DMS153 treated with DMSO at 0.1 percent for 48 hours (cell line): Measurements from ENCODE around the gene SEMA4F.

Experiments used
- DNase-seq: peaks from one replicate; lab custom pipeline; 2025; ENCODE audit not compliant: unreplicated experiment; lab: John Stamatoyannopoulos, UW

SEMA4F gene

DNA sequence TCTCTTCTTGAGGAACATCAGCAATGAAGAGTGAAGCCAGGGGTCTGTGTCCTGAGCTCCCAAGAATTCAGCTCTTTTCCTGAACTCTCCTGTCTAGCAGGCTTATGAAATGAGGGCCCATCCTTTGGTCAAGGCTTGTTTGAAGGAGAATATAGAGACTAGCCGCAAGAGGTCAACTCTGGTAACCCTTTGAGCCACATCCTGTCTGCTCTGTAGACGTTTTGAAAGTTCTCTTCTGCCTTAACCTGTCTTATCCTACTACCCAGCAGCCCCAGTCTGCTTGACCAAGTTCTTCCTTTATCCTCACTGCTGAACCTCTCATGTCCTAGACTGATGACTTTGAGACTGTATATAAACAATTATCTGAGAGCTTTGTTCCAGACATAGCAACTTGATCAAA, 5.4 kb downstream of the SEMA4F start:
- DNase-seq, result no peak

DNA sequence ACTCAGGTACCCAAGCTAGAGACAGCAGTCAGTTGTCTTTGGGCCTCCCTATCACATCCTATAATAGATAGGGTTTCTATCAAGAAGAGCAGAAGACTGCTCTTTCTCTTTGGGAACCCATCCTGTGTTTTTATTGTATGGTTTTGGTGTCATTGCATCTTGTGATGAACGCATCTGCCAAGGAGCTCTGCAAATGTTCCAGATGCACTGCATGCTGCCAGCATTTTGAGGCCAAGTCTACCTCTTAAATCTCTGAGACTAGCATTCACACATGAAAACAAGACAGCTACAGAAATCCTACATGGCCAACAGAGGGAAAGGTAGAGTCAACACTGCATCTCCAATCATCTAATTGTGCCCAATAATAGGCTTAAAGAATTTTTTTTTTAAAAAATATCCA, 14.0 kb downstream of the SEMA4F start:
- no peak for DNase-seq

DNA sequence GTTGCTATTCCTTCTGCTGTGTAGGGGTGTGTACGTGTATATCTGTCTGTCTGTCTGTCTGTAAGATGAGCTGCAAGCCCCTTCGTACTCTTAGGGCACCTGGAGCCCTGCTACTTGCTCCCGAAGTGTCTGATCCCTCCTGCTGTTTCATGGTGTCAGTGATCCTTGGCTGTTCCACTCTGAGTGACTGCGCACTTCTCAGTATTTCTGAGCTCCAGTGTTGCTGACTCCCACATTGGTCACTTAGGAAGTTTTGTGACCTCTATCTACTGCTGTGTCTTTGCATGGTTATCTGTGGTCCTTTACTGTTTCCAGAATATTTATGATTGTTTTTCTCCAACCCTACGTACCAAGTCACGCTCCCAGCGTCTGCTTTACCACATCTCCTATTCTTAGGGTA, 16.2 kb downstream of the SEMA4F start:
- no peak for DNase-seq

DNA sequence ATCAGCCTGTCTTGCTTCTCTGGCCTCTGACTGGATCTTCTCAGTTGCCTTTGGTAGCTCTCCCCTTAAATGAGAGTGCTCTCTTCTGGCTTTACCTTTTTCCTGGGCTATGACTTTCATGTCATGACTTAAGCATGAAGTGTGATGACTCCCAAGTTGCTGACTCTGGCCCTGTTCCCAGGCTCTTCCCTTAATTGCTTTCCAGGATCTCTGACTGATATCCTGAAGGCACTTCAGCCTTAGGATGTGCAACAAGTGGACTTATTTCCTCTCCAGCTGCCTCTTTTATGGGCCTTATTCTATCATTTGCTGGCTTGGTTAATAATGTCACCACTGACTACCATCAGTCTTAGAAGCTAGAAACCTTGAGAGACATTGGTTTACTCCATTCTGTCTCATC, 17.4 kb downstream of the SEMA4F start:
- no peak for DNase-seq

DNA sequence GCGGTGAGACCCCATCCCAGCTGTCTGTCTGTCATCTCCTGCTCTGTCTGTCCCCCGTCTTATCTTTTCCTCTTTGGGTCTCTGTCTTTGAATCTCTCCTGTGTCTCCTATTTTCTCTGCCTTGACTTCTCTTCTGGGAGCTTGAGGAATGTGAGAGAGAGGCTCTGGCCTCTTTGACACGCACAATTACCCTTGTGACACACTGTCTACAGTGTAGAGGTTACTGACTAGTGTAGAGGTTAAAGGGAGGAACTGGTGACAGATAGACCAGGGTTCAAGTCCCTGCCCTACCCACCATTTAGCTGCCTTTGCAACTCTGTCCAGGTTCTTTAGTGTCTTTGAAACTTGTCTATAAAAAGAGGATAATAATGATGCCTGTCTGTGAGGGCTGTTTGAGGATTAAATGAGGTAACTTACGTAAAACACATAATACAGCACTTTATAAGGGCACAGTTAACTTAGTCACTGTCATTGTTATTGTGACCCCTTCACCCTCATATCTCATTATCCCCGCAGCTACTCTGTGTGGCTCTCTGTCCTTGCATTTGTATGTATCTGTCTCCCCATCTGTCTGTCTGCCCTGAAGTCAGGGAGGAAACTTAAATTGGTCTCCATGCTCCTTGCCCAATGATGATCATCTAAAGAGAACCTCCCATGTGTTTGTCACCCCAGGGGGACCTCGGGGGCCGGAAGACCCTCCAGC, 19.9 kb downstream of the SEMA4F start:
- no peak for DNase-seq

DNA sequence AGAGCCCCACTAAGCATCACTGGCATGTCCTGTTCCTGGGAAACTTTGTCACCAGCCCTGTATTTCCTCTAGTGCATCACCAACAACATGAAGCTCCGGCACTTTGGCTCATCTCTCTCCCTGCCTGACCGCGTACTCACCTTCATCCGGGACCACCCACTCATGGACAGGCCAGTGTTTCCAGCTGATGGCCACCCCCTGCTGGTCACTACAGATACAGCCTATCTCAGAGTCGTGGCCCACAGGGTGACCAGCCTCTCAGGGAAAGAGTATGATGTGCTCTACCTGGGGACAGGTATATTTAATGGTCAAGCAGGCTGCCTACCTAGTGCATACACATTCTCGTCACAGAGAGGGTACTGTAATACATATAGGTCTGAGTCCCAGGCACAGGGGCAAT, 21.0 kb downstream of the SEMA4F start:
- DNase-seq, result no peak

DNA sequence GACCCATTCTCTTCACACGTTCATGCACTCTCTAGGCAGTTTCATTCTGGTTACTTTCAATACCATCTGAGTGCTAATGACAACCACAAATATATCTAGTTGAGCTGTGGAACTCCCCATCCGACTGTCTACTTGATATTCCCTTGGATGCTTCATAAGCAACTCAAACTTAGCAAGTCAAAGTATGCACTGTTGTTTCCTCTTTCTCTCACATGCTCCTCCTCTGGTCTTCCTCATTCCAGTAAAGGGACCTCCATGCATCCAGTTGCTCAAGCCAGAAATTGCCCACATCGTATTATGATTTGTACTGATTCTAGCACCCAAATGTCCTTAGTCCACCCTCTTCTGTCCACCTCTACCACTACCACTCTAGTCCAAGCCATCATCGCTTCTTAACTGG, 22.3 kb downstream of the SEMA4F start:
- DNase-seq, result no peak

DNA sequence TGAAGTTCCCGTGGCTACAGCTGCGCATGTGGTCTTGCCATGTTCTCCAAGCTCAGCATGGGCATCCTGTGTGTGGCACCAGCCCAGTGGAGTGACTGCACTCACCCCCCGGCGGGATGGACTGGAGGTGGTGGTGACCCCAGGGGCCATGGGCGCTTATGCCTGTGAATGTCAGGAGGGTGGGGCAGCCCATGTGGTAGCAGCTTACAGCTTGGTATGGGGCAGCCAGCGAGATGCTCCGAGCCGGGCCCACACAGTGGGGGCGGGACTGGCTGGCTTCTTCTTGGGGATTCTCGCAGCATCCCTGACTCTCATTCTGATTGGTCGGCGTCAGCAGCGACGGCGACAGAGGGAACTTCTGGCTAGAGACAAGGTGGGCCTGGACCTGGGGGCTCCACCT, 25.6 kb downstream of the SEMA4F start:
- no peak for DNase-seq

DNA sequence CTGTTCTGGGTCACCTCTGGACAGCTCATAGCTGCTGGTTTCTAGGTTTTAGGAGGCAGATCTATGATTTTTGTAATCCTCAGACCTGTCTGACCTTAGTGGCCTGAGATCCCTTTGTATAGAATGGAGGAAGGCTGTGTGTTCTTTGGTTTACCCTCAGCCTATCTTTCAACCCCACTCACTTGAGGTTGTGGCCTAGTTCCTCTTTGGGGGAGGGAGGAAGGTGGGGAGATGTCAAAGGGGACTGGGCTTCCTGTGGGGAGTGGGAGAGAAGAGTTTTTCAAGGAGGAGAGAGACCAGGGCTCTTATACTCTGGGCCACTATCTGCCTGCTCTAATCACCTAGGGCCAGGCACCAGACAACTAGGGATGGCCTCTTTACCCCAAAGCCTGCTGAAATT, 28.5 kb downstream of the SEMA4F start:
- no peak for DNase-seq

DNA sequence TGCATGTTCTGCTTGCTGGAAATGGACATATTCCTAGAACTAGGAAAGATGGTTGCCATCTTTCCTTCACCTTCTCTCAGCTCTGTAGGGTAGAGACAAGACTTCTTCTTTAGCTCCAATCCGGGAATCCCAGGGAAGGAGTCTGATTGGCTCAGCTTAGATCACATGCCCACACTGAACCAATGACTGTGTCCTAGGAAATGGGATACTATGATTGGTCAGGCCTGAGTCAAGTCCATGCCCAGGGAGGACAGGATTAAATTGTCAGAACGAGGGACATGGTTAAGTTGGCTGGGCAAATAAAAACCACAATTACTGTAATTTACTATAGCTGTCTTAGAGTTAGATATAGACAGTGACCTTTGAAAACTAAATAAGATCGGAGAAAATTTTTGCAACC, 31.4 kb downstream of the SEMA4F start:
- no peak for DNase-seq

DNA sequence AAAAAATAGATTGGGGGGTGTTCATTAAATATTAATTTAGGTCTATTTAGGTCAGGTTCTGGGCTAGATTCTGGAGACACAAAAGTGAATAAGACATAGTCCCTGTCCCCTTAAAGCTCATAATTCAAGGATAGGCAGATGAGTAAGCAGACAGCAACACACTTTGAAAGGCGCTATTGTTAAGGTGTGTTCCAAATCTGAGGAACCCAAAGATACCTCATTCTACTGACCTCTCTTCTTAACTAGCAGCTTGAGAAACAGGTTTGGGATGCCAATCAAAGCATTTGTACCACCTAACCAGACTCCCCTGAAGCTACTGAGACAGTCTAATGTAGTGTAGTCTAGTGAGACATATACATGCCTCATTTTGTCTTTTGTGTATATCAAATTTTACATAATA, 34.8 kb downstream of the SEMA4F start:
- DNase-seq, result no peak

DNA sequence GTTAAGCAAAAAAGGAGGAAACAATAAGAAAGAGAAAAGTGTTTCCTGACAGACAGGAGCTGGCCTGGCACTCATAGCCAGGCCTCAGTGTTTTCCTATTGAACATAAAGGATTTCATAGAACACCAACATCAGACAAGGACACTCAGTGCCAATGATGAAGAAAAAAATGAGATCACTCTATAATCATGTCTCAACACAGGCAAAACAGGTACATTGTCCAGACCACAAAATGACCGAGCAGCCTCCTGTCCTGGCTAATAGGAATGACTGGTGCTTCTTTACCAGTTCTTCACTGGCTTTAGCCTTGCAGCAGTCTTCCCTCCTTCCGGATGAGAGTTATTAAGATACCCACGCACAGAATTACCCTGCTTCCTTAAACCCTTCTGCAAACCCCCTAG, 35.6 kb downstream of the SEMA4F start:
- DNase-seq, result no peak

DNA sequence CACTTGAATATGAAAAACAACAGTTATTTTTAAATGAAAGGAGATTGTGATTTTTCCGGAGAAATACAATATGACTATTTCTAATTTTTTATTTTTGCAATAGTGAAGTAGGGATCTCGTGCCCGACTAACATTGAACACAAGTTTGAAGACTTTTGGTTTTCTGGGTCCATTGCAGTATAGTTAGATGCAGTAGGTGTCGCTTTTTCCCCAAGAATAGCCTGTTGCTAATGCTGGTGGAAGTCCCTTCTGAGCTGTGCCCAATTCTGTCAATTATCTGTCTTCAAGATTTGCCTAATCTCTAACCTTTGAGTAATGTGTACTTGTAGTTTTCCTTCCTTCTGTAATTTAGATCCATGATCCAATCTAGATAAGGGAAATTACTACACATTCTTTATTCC, 36.5 kb downstream of the SEMA4F start:
- DNase-seq, result peak; percentile 36

DNA sequence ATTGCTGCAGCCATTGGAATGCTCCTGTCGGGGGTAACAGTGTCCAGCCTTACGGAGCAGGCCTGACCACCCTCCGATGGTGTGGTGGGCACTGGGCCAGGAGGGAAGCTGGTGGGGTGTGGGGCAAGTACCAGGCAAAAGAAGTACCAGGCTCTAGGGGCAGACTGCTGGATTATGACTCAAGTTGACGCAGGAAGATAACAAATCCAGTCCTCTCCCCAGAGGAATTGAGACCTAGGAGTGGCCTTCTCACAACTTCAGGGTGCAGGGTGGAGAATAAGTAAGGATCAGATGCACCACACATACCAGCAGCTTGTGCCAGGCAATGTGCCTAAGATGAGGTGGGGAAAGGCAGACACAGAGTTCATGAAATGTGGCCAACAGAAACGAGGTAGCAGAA, 37.9 kb downstream of the SEMA4F start:
- DNase-seq, result no peak

DNA sequence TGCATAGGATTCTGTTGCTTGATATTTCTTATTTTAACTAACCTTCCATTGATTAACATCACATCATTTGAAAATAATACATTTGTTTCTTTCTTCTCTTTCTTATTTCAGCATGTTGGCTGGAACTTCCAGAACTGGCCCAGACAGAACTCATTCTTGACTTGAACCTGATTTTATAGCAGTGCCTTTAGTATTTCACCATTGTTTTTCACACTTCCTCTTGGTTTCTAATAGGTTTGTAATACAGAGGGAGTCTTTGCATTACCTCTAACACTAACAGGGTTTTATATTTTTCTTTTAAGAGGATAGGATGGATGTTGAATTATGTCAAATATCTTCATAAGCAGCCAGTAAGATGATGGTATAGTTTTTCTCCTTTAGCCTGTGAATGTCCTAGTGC, 39.2 kb downstream of the SEMA4F start:
- DNase-seq, result no peak

DNA sequence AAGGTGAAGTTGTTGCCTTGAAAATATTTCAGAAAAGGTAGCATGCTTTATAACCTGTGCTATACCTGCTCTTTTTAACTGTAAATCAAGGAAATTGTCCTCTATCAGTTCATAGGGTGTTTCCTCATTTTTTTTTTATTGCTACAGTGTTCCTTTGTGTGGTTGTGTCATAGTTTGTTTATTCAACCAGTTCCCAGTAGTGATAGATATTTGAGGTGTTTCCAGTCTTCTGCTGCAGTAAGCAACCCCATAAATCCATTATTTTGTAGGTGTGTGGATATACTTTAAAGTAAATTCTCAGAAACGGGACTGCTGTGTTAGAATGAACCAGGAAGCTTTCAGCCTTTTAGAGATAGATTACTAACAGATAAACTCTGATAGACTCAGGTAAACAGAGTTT, 39.6 kb downstream of the SEMA4F start:
- DNase-seq, result no peak

DNA sequence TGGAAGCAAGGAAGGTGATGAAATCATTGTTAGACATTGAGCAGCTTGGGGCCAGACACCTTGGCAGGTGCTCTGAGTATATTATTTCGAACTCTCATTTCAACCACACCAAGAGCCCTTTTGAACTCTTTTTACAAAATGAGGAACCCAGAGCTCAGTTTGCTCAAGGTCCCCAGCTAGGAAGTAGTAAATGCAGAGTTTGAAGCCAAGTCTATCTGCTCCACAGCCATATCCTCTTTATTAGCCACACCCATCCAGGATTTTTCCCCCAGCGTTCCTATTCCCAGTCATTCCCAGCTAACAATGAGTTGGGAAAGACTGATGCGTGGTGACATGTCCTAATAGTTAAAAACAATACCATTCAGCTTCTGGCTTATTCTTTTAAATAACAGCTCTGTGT, 40.2 kb downstream of the SEMA4F start:
- DNase-seq, result no peak

DNA sequence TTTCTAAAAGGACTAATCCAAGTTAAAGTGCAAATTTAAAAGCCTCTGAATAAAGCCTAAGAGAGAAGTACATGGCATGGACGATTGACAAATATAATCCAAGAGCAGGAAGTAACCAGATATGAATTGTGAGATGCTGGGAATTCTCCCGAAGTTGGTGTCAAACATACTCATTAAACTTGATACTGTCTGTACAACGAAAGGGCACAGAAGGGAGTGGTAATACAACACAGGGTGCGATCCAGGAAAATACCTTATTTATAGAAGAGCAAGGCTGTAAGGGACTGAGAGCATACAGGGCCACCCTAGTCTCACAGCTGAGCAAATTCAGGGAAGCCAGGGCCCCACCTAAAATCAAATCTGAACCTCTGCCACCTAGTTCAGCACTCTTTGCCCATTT, 41.6 kb downstream of the SEMA4F start:
- DNase-seq, result no peak

DNA sequence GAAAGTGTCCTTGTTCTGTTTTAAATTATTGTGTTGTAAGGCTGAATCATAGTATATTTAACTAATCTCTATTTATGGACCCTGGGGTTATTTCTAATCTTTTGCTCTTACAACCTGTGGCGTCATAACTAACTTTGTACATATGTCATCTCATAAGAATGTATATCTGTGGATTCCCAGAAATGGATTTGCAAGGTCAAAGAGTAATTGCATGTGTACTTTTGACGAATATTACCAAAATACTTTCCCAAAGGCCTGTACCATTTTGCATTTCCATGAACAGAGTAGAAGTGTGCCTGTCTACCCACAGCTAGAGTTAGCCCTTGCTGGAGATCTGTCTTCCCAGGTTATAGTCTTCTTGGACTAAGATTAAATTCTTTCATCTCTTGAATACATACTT, 42.8 kb downstream of the SEMA4F start:
- no peak for DNase-seq

DNA sequence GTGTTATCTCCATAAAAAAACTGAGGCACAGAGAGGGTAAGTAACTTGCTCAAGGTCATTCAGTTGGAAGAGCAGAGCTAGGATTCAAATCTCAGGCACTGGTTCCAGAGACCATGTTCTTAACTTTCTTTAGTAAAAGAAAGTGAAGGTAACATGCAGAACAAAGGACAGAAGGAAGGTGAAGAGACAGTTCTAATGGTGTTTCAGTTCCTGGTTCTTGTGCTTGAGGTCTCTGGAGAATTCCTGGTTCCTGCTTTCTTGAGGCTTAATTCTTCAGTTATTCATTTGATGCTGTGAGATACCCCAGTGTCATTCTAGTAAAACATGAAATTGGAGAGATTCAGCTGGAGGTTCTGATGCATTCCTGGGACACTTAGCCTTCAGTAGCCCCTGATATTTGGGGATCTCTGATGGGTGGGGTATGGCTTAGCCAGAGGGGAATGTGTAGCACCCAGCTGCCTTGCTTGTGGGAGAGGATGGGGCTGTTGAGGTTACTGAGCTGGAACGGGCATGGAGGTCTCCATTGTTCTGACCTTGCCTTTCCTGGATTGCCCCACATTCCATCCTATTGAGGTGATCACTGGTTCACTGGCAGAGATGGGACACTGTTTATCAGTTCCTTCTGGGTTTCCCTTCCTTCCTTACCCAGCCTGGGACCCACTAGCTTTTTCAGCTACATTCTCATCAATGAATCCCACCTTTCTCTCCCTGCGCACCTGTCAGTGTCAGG, 46.8 kb downstream of the SEMA4F start:
- DNase-seq, result no peak

DNA sequence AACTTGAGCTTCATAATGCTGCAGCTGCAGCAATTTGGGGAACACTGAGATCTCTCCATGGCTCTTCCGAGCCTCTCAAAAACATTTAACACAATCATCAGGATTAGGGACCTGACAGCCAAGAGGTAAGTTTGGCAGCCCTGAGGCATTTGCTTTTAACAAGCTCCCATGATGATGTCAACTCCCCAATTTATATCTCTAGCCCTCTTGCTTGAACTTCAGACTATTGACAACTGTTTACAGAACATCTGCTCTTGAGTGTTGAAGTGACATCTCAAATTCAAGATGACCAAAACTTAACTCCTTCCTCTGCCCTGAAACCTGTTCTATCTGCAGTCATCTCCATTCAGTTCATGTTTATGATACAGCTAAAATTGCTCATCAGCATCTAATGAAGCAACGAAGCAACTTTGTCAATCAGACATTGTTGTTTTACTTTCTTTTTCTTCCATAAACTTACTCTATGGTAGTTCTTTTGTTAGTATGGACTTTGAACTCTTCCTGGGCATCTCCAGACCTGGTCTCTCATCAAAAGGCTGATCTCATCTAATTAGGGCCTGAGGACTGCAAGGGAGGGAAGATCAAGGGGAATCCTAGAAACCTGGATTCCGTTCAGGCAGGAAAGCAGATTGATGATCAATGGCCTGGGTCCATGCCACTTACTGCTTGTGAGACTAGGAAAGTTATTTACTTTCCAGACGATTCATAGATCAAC, 48.1 kb downstream of the SEMA4F start:
- DNase-seq, result no peak

DNA sequence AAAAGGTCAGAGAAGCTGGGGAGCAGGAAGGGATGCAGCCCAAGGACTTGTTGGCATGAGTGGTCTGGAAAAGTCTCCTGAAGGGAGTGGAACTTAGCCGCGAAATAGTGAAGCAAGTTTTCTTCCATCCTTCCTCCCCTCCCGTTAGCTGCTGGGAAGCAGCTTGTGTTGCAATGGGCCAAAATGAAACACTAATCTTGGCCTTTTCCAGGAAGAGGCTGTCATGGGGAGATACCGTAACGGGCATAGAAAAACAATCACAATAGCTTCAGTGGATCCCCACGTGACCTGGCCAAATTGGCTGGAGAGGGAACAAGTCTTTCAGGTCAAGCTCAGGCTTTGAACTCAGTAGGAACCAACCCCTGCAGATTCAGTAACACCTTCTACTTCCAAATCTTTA, 49.3 kb downstream of the SEMA4F start:
- no peak for DNase-seq
